NT2/D1 (cell line): ENCODE measurements around the gene PDE6B.

Experiments used
- SUZ12 ChIP-seq: IDR thresholded peaks from 2 replicates; pipeline ENCODE4 v1.6.1; 2011; ENCODE audit not compliant: insufficient read length, insufficient read depth; ENCODE audit errors: extremely low read depth
- YY1 ChIP-seq: IDR thresholded peaks from 2 replicates; pipeline ENCODE4 v1.6.1; 2011; ENCODE audit not compliant: insufficient read length, insufficient read depth
- ZNF274 ChIP-seq: IDR thresholded peaks from 2 replicates; pipeline ENCODE4 v1.6.1; 2011; ENCODE audit warnings: mild to moderate bottlenecking, low read depth, low read length

DNA sequence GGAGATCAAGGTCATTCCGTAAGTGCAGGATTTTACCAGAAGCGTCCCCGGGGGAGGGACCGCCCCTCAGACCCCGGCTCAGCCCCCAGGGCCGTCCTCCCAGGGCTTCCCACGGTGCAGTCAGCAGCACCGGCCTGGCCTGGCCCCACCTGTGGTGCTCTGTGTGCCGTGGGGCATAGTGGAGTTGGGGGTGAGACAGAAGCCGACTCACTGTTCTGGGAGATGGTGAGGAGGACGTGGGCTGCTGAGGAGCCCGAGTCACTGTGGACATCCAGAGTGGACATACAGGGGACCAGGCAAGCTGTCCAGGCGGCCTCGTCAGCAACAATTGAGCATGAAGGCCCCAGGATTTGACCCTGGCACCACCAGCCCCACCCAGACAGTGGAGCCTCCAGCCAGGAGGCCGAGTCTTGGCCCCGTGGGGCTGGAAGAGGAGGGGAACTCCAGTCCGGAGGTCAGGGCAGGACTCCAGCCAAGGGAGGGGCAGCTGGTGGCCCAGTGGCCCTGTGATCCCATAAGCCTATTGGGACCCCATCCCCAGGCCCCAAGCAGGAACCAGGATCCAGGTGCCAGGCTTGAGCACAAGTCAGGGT is 29.6 kb downstream of the PDE6B start:
- TF ChIP-seq YY1, result no peak
- TF ChIP-seq SUZ12, result no peak
- no peak for TF ChIP-seq ZNF274
